Measurements from ENCODE around the gene KIAA1755.
A peak's percentile ranks its signal among the peaks of the same experiment; 100 is the strongest.

Gene KIAA1755

GRCh38 chr20:38237381-38237780 lies 23.2 kb downstream of the KIAA1755 start:
- no peak overlapping the region for H3K27ac ChIP-seq
- TF ChIP-seq CTCF (IDR thresholded peaks at IDR 0.05) (no peak), ZFX (IDR thresholded peaks at IDR 0.05; ENCODE audit: borderline replicate concordance) (no peak)

GRCh38 chr20:38231531-38232121 lies 28.9 kb downstream of the KIAA1755 start:
- TF ChIP-seq ZFX (IDR thresholded peaks at IDR 0.05; ENCODE audit: borderline replicate concordance) (no peak), CTCF (IDR thresholded peaks at IDR 0.05) (no peak)
- H3K27ac ChIP-seq = no peak overlapping the region

- no peak overlapping the region for H3K27ac ChIP-seq
- TF ChIP-seq CTCF (IDR thresholded peaks at IDR 0.05) (no peak), ZFX (IDR thresholded peaks at IDR 0.05; ENCODE audit: borderline replicate concordance) (no peak)
Observed at GRCh38 chr20:38230957-38231526, 29.5 kb downstream of the KIAA1755 start.

- TF ChIP-seq ZFX (IDR thresholded peaks at IDR 0.05; ENCODE audit: borderline replicate concordance) (no peak), CTCF (IDR thresholded peaks at IDR 0.05) (no peak)
Observed at GRCh38 chr20:38230253-38230551, 30.3 kb downstream of the KIAA1755 start.

DNA sequence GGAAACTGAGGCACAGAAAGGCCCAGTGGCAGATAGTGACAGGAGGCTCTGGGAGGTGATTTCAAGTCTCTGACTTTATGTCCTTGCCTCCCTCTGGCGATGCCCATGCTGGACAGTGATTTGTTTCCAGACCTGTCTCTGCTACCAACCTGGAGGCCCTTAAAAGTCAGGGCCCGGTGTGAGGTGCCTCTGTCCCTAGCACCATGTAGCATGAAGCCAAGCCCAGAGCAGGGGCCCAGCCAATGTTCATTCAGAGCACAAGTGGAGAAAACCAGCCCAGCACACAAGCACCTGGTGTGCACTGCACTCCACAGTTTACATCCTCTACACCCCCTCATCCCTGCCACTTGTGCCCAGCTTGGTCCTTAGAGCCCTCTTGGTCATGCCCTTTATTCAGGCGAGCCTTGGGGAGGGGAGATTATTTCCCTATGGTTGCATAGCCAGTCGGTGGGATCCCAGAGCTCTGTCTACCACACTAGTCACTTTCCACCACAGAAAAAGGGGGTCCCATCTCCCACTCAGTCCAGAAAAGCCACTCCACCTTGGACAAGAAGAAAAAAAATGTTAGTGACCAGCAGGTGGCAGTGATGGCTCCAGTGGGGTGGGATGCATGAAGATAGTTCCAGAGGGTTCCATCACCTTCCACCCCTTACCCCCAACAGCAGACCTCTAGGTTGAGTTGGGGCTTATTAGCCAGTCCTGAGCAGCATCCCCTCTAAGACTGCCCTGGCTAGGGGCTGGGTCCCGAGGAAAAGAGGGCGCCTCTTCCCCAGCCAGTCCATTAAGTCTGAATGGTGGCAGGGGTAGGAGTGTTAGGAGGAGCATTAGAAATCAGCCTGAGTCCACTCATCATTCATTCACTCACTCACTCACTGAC lies 30.9 kb downstream of the KIAA1755 start:
- peak; percentile 60 for TF ChIP-seq CTCF (IDR thresholded peaks at IDR 0.05)
- no peak for TF ChIP-seq ZFX (IDR thresholded peaks at IDR 0.05; ENCODE audit: borderline replicate concordance)
- no peak overlapping the region for H3K27ac ChIP-seq

More at GRCh38 chr20:38230253-38230551, 30.3 kb downstream of the KIAA1755 start:
- no peak overlapping the region for H3K27ac ChIP-seq

GRCh38 chr20:38228436-38228835 lies 32.1 kb downstream of the KIAA1755 start:
- H3K27ac ChIP-seq = no peak overlapping the region
- TF ChIP-seq ZFX (IDR thresholded peaks at IDR 0.05; ENCODE audit: borderline replicate concordance) (no peak), CTCF (IDR thresholded peaks at IDR 0.05) (no peak)
